Thyroid gland (tissue), 4 donors: ENCODE data around the gene CPNE2.

ENCODE experiments used
- POLR2A ChIP-seq, 2 donors: fragments of 450-650 bp; IDR thresholded peaks; one replicate each; pipeline ENCODE4 v1.6.1; 2017; ENCODE audit warnings: antibody characterized with exemption in 2 of 2, mild to moderate bottlenecking in 2 of 2, moderate library complexity in 1 of 2
- TF ChIP-seq, protein P1 (sequence below), 6 experiments: fragments of 200-600 bp in 3 of 6; fragments of 450-650 bp in 3 of 6; sonication (generic) in 3 of 6; IDR thresholded peaks; one replicate each; pipeline ENCODE4 v1.5.1; 2016 to 2019; ENCODE audit warnings: antibody characterized with exemption in 6 of 6, mild to moderate bottlenecking in 2 of 6, inconsistent platforms in 1 of 6, moderate library complexity in 1 of 6

- TF ChIP-seq, protein P1, sequence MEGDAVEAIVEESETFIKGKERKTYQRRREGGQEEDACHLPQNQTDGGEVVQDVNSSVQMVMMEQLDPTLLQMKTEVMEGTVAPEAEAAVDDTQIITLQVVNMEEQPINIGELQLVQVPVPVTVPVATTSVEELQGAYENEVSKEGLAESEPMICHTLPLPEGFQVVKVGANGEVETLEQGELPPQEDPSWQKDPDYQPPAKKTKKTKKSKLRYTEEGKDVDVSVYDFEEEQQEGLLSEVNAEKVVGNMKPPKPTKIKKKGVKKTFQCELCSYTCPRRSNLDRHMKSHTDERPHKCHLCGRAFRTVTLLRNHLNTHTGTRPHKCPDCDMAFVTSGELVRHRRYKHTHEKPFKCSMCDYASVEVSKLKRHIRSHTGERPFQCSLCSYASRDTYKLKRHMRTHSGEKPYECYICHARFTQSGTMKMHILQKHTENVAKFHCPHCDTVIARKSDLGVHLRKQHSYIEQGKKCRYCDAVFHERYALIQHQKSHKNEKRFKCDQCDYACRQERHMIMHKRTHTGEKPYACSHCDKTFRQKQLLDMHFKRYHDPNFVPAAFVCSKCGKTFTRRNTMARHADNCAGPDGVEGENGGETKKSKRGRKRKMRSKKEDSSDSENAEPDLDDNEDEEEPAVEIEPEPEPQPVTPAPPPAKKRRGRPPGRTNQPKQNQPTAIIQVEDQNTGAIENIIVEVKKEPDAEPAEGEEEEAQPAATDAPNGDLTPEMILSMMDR (IDR thresholded peaks at IDR 0.05): no peak
- TF ChIP-seq POLR2A (IDR thresholded peaks at IDR 0.05): no peak
These were observed 49.1 kb upstream of the CPNE2 start for GRCh38 chr16:57043248-57043647.
